HepG2 (cell line): ENCODE results near the gene NSD2. TPM values are rescaled to one million over a fixed set of nuclear protein-coding genes. Genes with fewer than 3 reads are reported as not detected.

ENCODE experiments used
- ATAC-seq: fragments of 200-7000 bp; cut with Tn5 transposase; 3 replicates; pipeline ENCODE4 v1.9.1; 2020; ENCODE audit warnings: mild to moderate bottlenecking, moderate library complexity
- BruUV-seq: library from RNA; stranded (reverse); fragments of 400-500 nt; replicated peaks from 2 replicates; lab custom pipeline; 2021; lab: Mats Ljungman, UMichigan
- CTCF ChIA-PET: fragments of 300-600 bp; formaldehyde crosslinking; extraction: SDS; loops from one replicate; lab custom pipeline; 2021; ENCODE audit warnings: low total read pairs, inconsistent platforms, low intra/inter-chr PET ratio; lab: Yijun Ruan, JAX
- POLR2A ChIA-PET: fragments of 350-600 bp; sonication (Branson Sonifier 250); formaldehyde crosslinking; loops from one replicate; lab custom pipeline; 2020; ENCODE audit warnings: antibody characterized with exemption, inconsistent platforms; lab: Yijun Ruan, JAX
- DNase-seq: peaks from one replicate; pipeline ENCODE4 v3.0.0-alpha.2; 2015; ENCODE audit warnings: low spot score
- FAIRE-seq: peaks from 3 replicates; lab custom pipeline; 2011; peaks lifted over from hg19 to GRCh38; lab: Jason Lieb, UNC
- H2AFZ ChIP-seq: one replicate; pipeline ENCODE4 v1.6.1; 2011; ENCODE audit warnings: low read length, inconsistent platforms
- H3K27ac ChIP-seq: fragments of 300-600 bp; 3 replicates; pipeline ENCODE4 v1.8.0; 2011; ENCODE audit warnings: mixed run types, mild to moderate bottlenecking, mixed read lengths, low read length, inconsistent platforms; ENCODE audit not compliant: insufficient read depth; ENCODE audit errors: extremely low read length
- H3K27me3 ChIP-seq, 2 experiments: fragments of 200-600 bp in 1 of 2; 2 replicates in 1 of 2; 3 replicates in 1 of 2; pipeline versions ENCODE4 v1.6.0 to v1.8.0; 2011; ENCODE audit warnings: low read length in 2 of 2, mild to moderate bottlenecking in 2 of 2, moderate library complexity in 2 of 2, inconsistent platforms in 1 of 2; ENCODE audit not compliant: insufficient read depth in 2 of 2, control insufficient read depth in 1 of 2
- H3K36me3 ChIP-seq, 2 experiments: fragments of 200-600 bp in 1 of 2; replicated peaks in 1 of 2; 2 replicates in 1 of 2; 3 replicates in 1 of 2; pipeline versions ENCODE4 v1.5.1 to v1.8.0; 2011; ENCODE audit warnings: low read length in 2 of 2, inconsistent platforms in 1 of 2; ENCODE audit not compliant: insufficient read depth in 2 of 2, control insufficient read depth in 1 of 2
- H3K4me1 ChIP-seq: 2 replicates; pipeline ENCODE4 v1.5.1; 2012; ENCODE audit warnings: low read length, inconsistent platforms; ENCODE audit not compliant: insufficient read depth
- H3K4me2 ChIP-seq: 2 replicates; pipeline ENCODE4 v1.6.0; 2011; ENCODE audit warnings: low read depth, low read length, inconsistent platforms
- H3K4me3 ChIP-seq, 3 experiments: fragments of 200-600 bp in 1 of 3; sonication (generic), shearing (Covaris generic) in 1 of 3; replicated peaks in 1 of 3; 2 replicates each; pipeline ENCODE4 v1.5.1; 2011 to 2016; ENCODE audit warnings: low read length in 3 of 3, inconsistent platforms in 2 of 3, low read depth in 2 of 3, mild to moderate bottlenecking in 2 of 3, control low read depth in 1 of 3, mixed read lengths in 1 of 3; ENCODE audit not compliant: insufficient read depth in 1 of 3
- H3K79me2 ChIP-seq: one replicate; pipeline ENCODE4 v1.6.1; 2011; ENCODE audit warnings: low read length, inconsistent platforms; ENCODE audit not compliant: insufficient read depth
- H3K9ac ChIP-seq: 2 replicates; pipeline ENCODE4 v1.6.0; 2011; ENCODE audit warnings: mild to moderate bottlenecking, low read depth, low read length, inconsistent platforms; ENCODE audit not compliant: insufficient read depth
- H3K9me3 ChIP-seq: 2 replicates; pipeline ENCODE4 v1.5.1; 2012; ENCODE audit warnings: mild to moderate bottlenecking, low read length
- H4K20me1 ChIP-seq: 2 replicates; pipeline ENCODE4 v1.6.0; 2011; ENCODE audit warnings: inconsistent platforms, mild to moderate bottlenecking, low read length, moderate library complexity; ENCODE audit not compliant: insufficient read depth
- AHDC1 ChIP-seq: sonication (generic); formaldehyde crosslinking; IDR thresholded peaks from 2 replicates; pipeline ENCODE4 v1.5.1; 2020; ENCODE audit warnings: mild to moderate bottlenecking, missing genetic modification reagents, borderline replicate concordance
- ARID5B ChIP-seq: IDR thresholded peaks from 2 replicates; pipeline ENCODE4 v1.4.0; 2020; ENCODE audit warnings: mild to moderate bottlenecking, missing genetic modification reagents
- FOSL2 ChIP-seq: sonication (generic); formaldehyde crosslinking; IDR thresholded peaks from 2 replicates; pipeline ENCODE4 v1.4.0; 2020; ENCODE audit warnings: missing genetic modification reagents
- HMG20A ChIP-seq: IDR thresholded peaks from 2 replicates; pipeline ENCODE4 v1.6.1; 2016; ENCODE audit warnings: borderline replicate concordance
- NPAS2 ChIP-seq: sonication (generic); formaldehyde crosslinking; IDR thresholded peaks from 2 replicates; pipeline ENCODE4 v1.8.0; 2022; ENCODE audit warnings: mild to moderate bottlenecking, missing genetic modification reagents, borderline replicate concordance
- NR2F1 ChIP-seq, 2 experiments: fragments of 450-650 bp in 1 of 2; formaldehyde crosslinking in 1 of 2; IDR thresholded peaks; 2 replicates each; pipeline versions ENCODE4 v1.5.0 to v1.6.1; 2016 to 2020; ENCODE audit warnings: mild to moderate bottlenecking in 1 of 2, missing compliant biosample characterization in 1 of 2, missing genetic modification reagents in 1 of 2, moderate library complexity in 1 of 2
- NR2F6 ChIP-seq, 2 experiments: IDR thresholded peaks; 2 replicates each; pipeline ENCODE4 v1.6.1; 2016; ENCODE audit warnings: antibody characterized with exemption in 1 of 2, mild to moderate bottlenecking in 1 of 2
- PITX1 ChIP-seq: sonication (generic); formaldehyde crosslinking; IDR thresholded peaks from 2 replicates; pipeline ENCODE4 v1.5.1; 2020; ENCODE audit warnings: mild to moderate bottlenecking, missing genetic modification reagents
- RARA ChIP-seq: IDR thresholded peaks from 2 replicates; pipeline ENCODE4 v1.6.1; 2016; ENCODE audit warnings: missing genetic modification reagents, missing compliant biosample characterization
- RXRA ChIP-seq: sonication (generic); formaldehyde crosslinking; IDR thresholded peaks from 2 replicates; pipeline ENCODE4 v1.5.1; 2020; ENCODE audit warnings: missing genetic modification reagents
- SAP130 ChIP-seq: IDR thresholded peaks from 2 replicates; pipeline ENCODE4 v1.6.1; 2016; ENCODE audit warnings: low read depth
- U2AF1 ChIP-seq: fragments of 200-400 bp; formaldehyde crosslinking; optimal IDR thresholded peaks from 2 replicates; pipeline ENCODE3; 2017; ENCODE audit warnings: mild to moderate bottlenecking, low read depth, low read length
- ZNF3 ChIP-seq: IDR thresholded peaks from 2 replicates; pipeline ENCODE4 v1.7.0; 2017; ENCODE audit warnings: inconsistent platforms
- ZNF335 ChIP-seq: sonication (generic); formaldehyde crosslinking; IDR thresholded peaks from 2 replicates; pipeline ENCODE4 v1.4.0; 2020; ENCODE audit warnings: missing genetic modification reagents
- ZNF468 ChIP-seq: sonication (generic); formaldehyde crosslinking; IDR thresholded peaks from 2 replicates; pipeline ENCODE4 v1.8.0; 2022; ENCODE audit warnings: mild to moderate bottlenecking, moderate library complexity, missing genetic modification reagents
- WGBS: methylation state at CpG from one replicate; pipeline ENCODE4 v1.1.6; 2017; ENCODE audit warnings: low lambda C conversion rate; 5-methylcytosine and 5-hydroxymethylcytosine counted together
- in situ Hi-C: cut with HindIII; loops from 2 replicates; pipeline ENCODE4 v1.10.0; 2017; ENCODE audit warnings: low pct_unique_long_range_greater_than_20kb; ENCODE audit not compliant: extremely low pct_ligation_motif_present
- intact Hi-C: fragments of 100-400 bp; cut with micrococcal nuclease; formaldehyde crosslinking; loops from one replicate; pipeline ENCODE4 v1.10.0; 2022; ENCODE audit not compliant: unreplicated experiment
- polyA plus RNA-seq, 8 experiments: library from polyadenylated mRNA; depleted of rRNA in 3 of 8; stranded (reverse) in 7 of 8; unstranded in 1 of 8; fragments of >200 nt; fragmentation: Illumina TruSeq in 4 of 8; extraction: Trizol in 4 of 8; gene quantifications; 2 replicates each; pipeline versions ENCODE4 v1.2.1 to v1.2.3, GENCODE V29; 2011 to 2016; ENCODE audit warnings: low read depth in 4 of 8, missing spikeins in 1 of 8, mixed read lengths in 1 of 8; ENCODE audit not compliant: insufficient read depth in 1 of 8
- total RNA-seq, 5 experiments: library from RNA; depleted of rRNA; stranded (reverse); fragments of >200 nt; fragmentation: Illumina TruSeq; extraction: Trizol; gene quantifications; 2 replicates each; pipeline ENCODE4 v1.2.3, GENCODE V29; 2016; ENCODE audit warnings: low read depth in 1 of 5

NSD2 gene
- total and polyA plus RNA-seq, 2 of the 13 experiments (the other 11 are each of a cell fraction or from before 2014, with no cell fraction given), result 22.0 to 65.9 TPM

- WGBS, result 58% methylated on average over 15 of the region's 15 CpGs
- Histone ChIP-seq H3K27me3 (no peaks in the 10 kb centered on the region; a peak in 1 of 5 replicates), H3K36me3 (peaks cover 1 to 24% of the 10 kb centered on the region in 2 experiments; a peak in 3 of 5 replicates), H3K9me3 (no peaks in the 10 kb centered on the region), H4K20me1 (peaks cover 13% of the 10 kb centered on the region), H3K4me2 (peak overlapping the region; percentile 95), H3K9ac (peak overlapping the region; percentile 99), H3K79me2 (peaks cover 60% of the 10 kb centered on the region), H3K4me1 (peaks cover 26% of the 10 kb centered on the region), H3K27ac (peak overlapping the region; percentile 15), H2AFZ (no peak overlapping the region), H3K4me3 (peak overlapping the region; percentile 80 to 100 (median 99); a peak in 5 of 6 replicates)
- intact Hi-C loops (loop anchor here (5.0 kb wide), 1 partner anchor 440 kb away; no protein-coding TSS in a partner anchor), in situ Hi-C loops (loop anchor here (25.0 kb wide), 1 partner anchor 180 kb away; no protein-coding TSS in a partner anchor)
- TSS peak; percentile 63 for BruUV-seq
- TF ChIP-seq FOSL2 (CRISPR knock-in tag), result peak; percentile 89
- no peak for TF ChIP-seq U2AF1
- TF ChIP-seq ARID5B (CRISPR knock-in tag), result peak; percentile 28; the same call in 1 of the 2 replicates
- no peak for TF ChIP-seq AHDC1 (CRISPR knock-in tag)
- peak; percentile 41; the same call in 1 of the 2 replicates for TF ChIP-seq ZNF335 (CRISPR knock-in tag)
- 0 out of 2 replicates have a peak, but pooled peaks have one; percentile 49 for TF ChIP-seq ZNF3 (CRISPR knock-in tag)
- TF ChIP-seq RXRA, result peak; percentile 58; the same call in 1 of the 2 replicates
- peak; percentile 83 to 88 for TF ChIP-seq NR2F1 (CRISPR knock-in tag; IDR thresholded peaks at IDR 0.05)
- no peak for TF ChIP-seq NPAS2
- peak; percentile 46; the same call in 1 of the 2 replicates for TF ChIP-seq HMG20A (CRISPR knock-in tag)
- TF ChIP-seq RARA (CRISPR knock-in tag), result peak; percentile 90
- peak; percentile 57 for TF ChIP-seq SAP130 (CRISPR knock-in tag)
- no peak for TF ChIP-seq ZNF468 (CRISPR knock-in tag)
- 0 out of 2 replicates have a peak, but pooled peaks have one; percentile 4 for TF ChIP-seq PITX1 (CRISPR knock-in tag)
- TF ChIP-seq NR2F6 (IDR thresholded peaks at IDR 0.05), result peak; percentile 83
- peak; percentile 93 for TF ChIP-seq NR2F6 (CRISPR knock-in tag; IDR thresholded peaks at IDR 0.05)
- ChIA-PET CTCF (no interaction called here), POLR2A (no interaction called here)
- no peak for FAIRE-seq
- peak; percentile 29 for DNase-seq
- no peak for ATAC-seq
Observed at GRCh38 chr4:2006956-2007653, 135.9 kb downstream of the NSD2 start.
